GM10847 (cell line): ENCODE measurements around the gene ASCC3.

Source experiments
- POLR2A ChIP-seq: IDR thresholded peaks from 2 replicates; pipeline ENCODE4 v1.6.1; 2011; ENCODE audit not compliant: insufficient read length; ENCODE audit errors: extremely low read depth

ASCC3 gene

GRCh38 chr6:100838011-100838410 is 43.1 kb downstream of the ASCC3 start:
- TF ChIP-seq POLR2A: no peak

GRCh38 chr6:100833972-100834574 is 47.1 kb downstream of the ASCC3 start:
- no peak for TF ChIP-seq POLR2A

- no peak for TF ChIP-seq POLR2A
Observed at GRCh38 chr6:100823041-100823440, 58.1 kb downstream of the ASCC3 start.

DNA sequence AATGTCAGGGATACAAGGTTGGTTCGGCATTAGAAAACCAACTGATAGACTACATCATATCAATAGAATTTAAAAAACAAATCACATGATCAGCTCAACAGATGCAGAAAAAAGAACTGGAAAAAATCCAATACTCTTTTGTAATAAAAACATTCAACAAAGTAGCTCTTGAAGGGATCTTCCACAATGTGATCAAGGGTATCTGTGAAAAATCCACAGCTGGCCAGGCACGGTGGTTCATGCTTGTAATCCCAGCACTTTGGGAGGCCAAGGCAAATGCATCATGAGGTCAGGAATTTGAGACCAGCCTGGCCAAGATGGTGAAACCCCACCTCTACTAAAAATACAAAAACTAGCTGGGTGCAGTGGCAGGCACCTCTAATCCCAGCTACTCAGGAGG is 63.1 kb downstream of the ASCC3 start:
- no peak for TF ChIP-seq POLR2A

- no peak for TF ChIP-seq POLR2A
Observed at GRCh38 chr6:100810015-100810414, 71.1 kb downstream of the ASCC3 start.

GRCh38 chr6:100809346-100809745 is 71.8 kb downstream of the ASCC3 start:
- TF ChIP-seq POLR2A: no peak

DNA sequence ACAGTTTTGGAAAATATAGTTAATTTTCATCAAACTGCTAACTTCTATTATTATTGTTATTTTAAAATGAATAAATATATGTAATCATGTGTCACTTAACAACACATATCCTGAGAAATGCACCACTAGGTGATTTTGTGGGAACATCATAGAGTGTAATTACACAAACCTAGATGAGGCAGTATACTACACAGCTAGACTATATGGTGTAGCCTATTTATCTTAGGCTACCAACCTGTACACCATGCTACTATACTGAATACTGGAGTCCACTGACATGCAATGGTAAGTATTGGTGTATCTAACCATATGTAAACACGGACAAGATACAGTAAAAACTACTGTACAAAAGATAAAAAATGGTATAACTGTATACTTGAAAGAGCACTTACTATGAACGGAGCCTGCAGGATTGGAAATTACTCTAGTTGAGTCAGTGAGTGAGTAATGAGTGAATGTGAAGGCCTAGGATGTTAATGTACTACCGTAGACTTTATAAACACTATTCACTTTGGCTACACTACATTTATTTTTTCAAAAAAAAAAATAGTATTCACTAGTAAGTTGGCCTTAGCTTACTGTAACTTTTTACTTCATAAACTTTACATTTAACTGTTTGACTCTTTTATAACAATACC is 72.4 kb downstream of the ASCC3 start:
- no peak for TF ChIP-seq POLR2A

DNA sequence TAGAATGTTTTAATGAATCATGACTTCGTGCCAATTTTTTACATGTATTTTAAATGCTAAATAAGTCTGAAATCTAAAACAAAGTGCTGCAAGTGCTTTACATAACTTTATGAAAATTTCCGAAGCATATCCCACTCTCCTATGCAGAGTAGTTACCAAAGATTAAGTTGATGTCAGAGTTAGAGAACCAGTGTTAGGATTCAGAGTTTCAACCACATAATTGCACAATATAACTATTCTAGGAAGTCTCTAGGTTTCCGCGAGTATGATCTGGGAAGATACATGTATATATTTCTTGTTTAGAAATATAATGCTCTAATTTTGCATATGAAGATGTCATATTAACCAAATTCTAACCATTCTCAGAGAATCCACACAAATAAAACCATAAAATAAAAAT is 74.8 kb downstream of the ASCC3 start:
- TF ChIP-seq POLR2A: no peak

DNA sequence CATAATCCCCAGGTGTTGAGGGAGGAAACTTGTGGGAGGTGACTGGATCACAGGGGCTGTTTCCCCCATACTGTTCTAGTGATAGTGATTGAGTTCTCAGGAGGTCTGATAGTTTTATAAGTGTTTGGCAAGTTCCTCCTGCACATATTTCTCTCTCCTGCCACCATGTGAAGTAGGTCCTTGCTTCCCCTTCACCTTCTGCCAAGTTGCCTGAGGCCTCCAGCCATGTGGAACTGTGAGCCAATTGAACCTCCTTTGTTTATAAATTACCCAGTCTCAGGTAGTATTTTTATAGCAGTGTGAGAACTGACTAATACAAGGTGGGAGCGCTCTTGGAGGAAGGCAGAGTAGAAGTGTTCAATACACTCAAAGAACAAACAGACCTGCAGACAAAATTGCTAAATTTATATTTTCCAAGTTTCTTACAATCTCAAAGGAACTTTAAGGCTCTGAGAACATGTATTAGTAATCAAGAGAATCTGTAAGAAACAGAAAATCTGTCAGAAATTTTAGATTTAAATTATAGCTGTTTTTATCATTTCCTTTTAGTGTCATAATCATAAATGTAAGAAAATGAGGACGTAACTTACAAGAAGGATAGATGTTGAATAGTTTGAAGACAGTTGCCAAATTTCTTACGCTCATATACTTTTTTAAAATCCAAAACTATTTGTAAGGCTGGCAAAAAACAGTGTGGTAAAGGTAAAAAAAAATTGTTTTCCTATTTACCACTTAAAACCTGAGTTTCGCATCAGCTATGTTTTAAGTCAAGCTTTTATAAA is 77.7 kb downstream of the ASCC3 start:
- TF ChIP-seq POLR2A: no peak

DNA sequence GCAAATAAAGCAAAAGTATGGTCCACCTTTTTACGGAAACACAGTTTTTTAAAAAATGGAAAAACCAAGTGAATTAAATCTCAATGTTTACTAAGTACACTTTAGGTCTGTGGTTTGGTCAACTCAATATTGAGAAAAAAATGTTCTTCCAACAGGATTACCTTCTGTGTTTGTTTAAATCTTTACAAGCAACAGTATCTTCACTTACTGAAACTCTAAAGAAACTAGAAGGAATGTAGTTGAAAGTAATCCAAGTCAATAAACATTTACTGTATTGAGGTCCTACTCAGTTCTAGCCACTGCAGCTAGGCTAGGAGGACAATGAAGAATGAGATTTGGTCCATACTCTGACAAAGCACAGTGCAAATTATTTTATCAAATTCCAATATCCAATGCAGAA is 80.1 kb downstream of the ASCC3 start:
- TF ChIP-seq POLR2A: no peak

- no peak for TF ChIP-seq POLR2A
Observed at GRCh38 chr6:100796049-100796823, 84.9 kb downstream of the ASCC3 start.

- no peak for TF ChIP-seq POLR2A
Observed at GRCh38 chr6:100790084-100790483, 91.0 kb downstream of the ASCC3 start.

- TF ChIP-seq POLR2A: no peak
Observed at GRCh38 chr6:100785982-100786381, 95.1 kb downstream of the ASCC3 start.

DNA sequence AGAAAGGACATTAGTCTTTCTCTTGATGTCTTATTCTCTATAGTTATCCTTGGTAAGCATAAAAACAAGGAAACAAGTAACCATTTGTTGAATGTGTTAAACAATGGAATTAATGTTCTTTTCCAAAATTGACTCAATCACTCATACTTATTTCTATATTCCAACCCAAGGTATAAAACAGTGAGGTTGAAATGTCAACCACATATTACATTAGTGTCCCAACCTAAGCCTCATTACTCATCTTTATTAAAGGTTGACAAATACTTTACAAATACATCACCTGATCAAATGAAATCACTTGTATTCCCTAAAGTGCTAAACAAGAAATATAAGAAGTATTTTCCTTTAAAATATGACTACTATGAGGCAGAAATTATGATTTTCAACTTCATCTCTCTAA is 100.5 kb downstream of the ASCC3 start:
- no peak for TF ChIP-seq POLR2A

GRCh38 chr6:100775667-100776066 is 105.5 kb downstream of the ASCC3 start:
- TF ChIP-seq POLR2A: no peak

DNA sequence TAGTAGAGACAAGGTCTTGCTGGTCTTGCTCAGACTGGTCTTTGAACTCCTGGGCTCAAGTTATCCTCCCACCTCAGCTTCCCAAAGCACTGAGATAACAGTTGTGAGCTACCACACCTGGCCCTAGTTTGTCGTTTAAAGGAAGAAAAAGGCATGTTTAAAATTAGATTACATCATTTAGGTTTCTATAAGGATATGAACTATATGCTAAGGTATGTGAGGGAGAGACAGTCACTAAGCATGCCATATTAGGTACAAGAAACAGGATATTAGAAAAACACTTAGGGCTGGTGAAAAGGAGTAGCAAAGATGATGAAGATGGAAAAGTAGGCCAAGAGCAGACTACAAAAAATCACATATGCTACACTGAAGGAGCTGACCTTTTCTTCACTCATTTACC is 106.4 kb downstream of the ASCC3 start:
- no peak for TF ChIP-seq POLR2A
